T follicular helper cell (primary cell): ENCODE data around the gene NOP14.
"Not testable (repeated sequence)": the region's sequence is repeated elsewhere in the genome, so short reads cannot be mapped to it uniquely, and the experiment has no call there.

ENCODE experiments used
- DNase-seq: peaks from one replicate; pipeline ENCODE4 v3.0.0-alpha.2; 2020; ENCODE audit warnings: low read depth
- total RNA-seq, 2 experiments: gene quantifications; one replicate each; lab custom pipeline; 2026; lab: John Stamatoyannopoulos, UW

NOP14 gene
- 139 to 383 reads per million in 2 experiments for total RNA-seq

DNA sequence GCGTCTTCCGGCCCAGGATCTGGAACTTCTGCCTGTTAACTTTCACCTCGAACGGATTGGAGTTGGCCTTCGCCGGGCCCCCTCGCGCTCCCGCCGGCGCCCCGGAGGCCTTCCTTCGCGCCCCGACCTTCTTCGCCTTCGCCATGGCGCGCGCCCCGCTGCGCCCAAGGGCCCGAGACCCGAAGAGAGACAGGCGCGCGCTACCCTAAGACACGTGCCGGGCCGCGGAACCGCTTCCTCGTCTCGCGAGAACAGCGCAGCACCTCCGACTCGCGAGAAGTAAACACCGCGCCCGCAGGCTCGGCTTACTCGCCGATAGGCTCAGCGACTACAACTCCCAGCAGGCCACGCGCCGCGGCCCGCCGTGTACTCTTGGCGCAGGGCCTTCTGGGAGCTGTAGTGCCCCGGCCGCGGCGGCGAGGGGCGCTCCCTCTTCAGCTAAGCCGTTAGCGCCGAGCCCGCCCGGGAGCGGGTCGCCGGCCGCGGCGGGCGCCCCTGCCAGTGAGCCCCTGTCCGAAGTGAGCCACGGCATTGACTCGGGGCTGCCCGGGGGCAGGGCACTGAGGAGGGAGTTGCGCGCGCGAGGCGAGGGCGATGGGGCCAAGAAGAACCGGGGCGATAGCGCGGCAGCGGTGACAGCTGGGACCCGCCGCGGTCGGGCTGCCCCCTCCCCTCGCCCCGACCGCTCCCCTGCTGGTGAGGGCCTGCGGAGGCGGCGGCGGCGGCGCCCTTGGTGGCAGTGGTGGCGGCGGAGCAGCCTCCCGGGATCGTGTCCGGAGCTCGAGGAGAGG is at the start of gene NOP14, which contains the start of gene GRK4:
Gene NOP14, minus strand, starts transcription at position 232 of the 791 bp plus-strand sequence. Its CDS starts 87 bp downstream, at position 145.
Gene GRK4, plus strand, starts transcription at position 397 of the 791 bp plus-strand sequence. CDS start 500 bp downstream, outside the sequence.
- peak; percentile 97 for DNase-seq

DNA sequence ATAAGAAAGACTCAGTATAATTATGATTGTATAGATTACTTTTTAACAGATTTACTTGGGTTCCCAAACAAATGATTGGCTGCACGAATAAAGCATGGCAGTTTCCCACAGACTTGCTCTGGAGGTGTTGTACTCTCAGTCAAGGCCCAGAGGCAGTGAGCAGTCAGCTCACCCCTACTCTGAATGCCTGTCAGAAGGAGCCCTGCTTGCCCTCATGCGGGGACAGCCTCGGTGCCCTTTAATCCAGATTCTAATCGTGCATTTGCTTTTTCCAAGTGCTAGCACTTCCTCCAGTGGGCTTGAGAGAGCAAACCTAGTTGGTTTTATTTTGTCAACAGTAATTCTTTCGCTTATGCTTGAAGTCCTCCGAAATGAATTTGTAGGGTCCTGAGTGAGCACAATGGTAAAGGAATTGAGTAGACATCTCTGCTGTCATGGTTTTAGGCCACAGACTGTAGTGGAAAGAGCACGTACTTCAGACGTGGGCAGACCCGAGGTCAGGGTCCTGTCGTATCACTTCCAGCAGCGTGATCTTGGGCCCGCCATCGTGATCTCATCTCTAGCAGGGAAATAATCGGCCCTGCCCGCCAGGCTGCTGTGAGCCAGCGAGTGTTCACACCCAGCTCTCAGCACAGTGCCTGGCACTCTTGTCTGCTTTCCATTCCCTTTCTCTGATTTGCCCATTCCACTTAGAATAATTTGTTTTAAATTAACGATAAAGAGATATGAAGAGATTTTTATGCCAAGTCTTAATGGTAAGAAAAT is 48.4 kb upstream of the NOP14 start:
- no peak for DNase-seq

- no peak for DNase-seq
These were observed 47.8 kb upstream of the NOP14 start for GRCh38 chr4:3010998-3011397.

- DNase-seq, result no peak
These were observed 47.4 kb upstream of the NOP14 start for GRCh38 chr4:3010577-3010976.

DNA sequence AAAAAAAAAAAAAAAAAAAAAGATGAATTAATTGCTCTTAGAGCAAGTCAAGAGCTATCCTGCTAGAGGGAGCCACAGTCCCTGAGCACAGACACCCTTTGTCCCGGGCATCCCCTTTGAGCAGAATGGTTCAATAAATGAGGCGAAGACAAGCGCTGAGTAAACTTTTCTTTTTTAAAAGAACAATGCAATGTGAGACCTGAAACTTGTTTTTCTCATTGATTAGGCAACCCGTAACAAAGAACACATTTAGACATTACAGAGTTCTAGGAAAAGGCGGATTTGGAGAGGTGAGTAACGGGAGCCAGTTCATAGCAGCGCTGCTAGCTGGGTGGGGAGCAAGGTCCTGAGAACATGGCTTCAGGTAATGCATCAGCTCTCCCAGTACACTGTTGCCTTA is 46.2 kb upstream of the NOP14 start:
- no peak for DNase-seq

DNA sequence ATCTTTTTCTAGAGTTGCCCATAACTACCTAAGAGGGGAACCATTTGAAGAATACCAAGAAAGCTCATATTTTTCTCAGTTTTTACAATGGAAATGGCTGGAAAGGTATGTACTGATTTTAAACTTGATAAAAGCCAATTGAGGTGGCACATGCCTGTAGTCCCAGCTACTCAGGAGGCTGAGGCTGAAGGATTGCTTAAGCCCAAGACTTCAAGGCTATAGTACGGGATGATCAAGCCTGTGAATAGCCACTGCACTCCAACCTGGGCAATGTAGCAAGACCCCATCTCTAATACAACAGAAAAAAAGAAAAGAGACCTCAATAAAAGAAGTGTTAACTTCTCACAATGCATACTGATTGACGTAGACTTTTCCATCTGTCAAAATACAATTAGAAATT is 44.5 kb upstream of the NOP14 start:
- no peak for DNase-seq

GRCh38 chr4:2996415-2996814 is 33.2 kb upstream of the NOP14 start:
- no peak for DNase-seq

GRCh38 chr4:2995546-2996265 is 32.5 kb upstream of the NOP14 start:
- no peak for DNase-seq

DNA sequence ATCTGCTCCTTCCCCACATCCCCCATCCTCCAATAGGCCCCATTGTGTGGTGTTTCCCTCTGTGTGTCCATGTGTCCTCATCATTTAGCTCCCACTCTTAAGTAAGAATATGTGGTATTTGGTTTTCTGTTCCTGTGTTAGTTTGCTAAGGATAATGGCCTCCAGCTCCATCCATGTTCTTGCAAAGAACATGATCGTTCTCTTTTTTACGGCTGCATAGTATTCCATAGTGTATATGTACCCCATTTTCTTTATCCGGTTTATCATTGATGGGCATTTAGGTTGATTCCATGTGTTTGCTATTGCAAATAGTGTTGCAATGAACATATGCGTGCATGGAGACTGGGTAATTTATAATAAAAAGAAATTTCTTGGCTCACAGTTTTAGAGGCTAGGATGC is 31.7 kb upstream of the NOP14 start:
- no peak for DNase-seq

DNA sequence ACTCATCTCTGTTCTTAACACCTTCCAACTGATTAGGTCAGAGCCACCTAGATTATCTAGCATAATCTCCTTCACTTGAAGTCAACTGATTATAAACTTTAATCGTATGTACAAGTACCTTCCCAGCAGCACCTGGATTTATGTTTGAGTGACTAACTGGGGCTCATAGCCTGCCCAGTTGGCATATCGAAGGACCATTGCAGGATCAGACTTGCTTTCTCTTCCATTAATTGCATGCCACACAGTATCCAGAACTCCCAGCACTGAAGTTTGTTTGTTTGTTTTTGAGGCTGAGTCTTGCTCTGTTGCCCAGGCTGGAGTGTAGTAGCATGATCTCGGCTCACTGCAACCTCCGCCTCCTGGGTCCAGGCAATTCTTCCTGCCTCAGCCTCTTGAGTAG is 28.0 kb upstream of the NOP14 start:
- no peak for DNase-seq

GRCh38 chr4:2983715-2984114 is 20.5 kb upstream of the NOP14 start:
- DNase-seq, result not testable (repeated sequence)

DNA sequence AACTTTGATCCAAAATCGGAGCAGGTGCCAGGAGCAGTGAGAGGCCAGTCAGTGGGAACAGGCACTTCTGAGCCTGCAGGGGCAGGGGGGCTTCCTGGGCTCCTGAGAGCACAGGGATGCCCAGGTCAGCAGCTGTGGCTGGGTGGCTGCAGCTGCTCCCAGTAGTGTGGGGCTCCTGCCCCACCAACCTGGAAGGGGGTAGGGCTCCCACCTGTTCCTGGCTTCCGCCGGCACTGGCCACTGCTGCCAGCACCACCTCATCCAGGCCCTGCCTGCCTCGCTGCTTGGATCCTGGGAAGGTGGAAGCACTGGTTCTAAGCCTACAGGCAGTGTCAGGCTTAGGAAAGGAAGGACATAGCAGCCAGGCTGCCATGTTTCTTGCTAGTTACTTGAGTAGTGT is 18.8 kb upstream of the NOP14 start:
- DNase-seq, result no peak

DNA sequence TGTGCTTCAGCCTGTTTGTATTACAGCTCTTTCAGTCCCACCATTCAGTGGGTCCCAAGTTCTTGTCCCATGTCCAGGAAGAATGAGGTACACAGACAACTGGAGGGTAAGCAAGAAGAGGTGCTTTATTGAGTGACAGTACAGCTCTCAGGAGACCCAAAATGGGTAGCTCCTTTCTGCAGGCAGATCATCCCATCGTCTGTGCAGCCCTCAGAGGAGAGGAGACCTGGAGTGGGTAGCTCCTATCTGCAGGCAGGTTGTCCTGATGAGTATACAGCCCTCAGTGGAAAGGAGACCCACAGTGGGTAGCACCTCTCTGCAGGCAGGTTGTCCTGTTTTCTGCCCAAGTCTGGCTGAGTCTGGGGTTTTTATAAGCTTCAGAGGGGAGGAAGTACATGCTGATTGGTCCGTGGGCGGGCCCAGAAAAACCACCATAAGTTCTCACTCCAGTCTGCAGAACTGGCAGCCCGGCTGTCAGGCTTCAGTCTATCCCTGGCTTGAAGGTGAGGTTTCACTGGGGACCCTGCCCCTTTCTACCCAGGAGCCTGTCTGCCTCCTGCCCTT is 18.1 kb upstream of the NOP14 start:
- no peak for DNase-seq

DNA sequence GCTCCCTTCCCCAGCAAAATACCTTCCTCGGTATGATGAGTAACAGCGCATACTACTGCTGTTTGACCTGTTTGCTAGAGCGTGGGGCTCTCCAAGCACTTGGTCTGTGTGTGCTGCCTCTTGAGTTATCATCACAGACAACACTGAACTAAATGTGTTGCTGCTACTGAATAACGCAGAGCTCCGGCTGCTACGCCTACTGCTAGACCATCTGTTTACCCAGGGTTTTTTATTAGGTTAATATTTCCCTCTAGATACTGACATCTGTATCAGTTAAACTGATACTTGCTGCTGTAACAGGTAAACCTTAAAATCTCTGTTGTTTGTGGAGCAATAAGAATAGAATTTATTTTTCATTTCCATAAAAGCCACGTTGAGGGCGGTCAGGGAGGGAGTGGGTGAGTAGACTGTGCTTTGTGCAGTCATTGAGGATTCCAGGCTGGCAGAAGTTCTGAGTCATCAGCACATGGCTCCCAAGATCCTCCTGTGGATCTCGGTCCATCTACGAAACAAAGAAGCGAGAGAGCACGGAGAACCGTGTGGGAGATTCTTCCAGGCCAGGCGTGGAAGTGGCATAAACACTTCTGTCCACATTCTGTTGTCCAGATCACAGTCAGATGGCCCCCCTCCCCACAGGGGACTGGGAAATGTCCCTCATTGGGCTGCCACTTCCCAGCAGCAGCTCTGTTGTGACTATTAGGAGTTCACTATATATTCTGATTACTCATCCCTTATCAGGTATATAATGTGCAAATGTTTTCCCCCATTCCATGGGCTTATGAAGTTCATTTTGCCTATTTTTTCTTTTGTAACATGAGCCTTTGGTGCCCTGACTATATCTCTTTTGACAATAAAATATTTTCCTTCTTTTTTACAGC is 14.2 kb upstream of the NOP14 start:
- DNase-seq, result no peak

- DNase-seq, result no peak
These were observed 8.1 kb upstream of the NOP14 start for GRCh38 chr4:2971275-2971674.

- no peak for DNase-seq
These were observed 5.2 kb upstream of the NOP14 start for GRCh38 chr4:2968381-2968780.

DNA sequence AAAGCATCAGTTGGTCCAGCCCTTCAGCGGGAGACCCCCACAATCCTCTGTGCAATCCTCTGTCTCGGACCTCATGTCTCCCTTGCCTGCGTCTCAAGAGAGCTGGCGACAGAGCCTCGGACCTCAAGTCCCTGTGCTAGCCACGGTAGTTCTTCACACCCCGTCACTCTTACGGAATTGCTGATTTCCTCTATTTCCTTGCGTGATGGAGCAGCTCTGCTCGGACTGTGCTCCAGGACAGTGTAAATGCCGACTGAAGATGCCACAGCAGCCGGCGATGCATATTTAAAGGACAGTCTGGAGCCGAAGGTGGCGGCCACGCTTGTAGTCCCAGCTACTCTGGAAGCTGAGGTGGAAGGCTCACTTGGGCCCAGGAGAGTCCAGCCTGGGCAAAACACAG is 2.1 kb upstream of the NOP14 start:
- no peak for DNase-seq

- no peak for DNase-seq
These were observed 1.6 kb upstream of the NOP14 start for GRCh38 chr4:2964706-2965258.

DNA sequence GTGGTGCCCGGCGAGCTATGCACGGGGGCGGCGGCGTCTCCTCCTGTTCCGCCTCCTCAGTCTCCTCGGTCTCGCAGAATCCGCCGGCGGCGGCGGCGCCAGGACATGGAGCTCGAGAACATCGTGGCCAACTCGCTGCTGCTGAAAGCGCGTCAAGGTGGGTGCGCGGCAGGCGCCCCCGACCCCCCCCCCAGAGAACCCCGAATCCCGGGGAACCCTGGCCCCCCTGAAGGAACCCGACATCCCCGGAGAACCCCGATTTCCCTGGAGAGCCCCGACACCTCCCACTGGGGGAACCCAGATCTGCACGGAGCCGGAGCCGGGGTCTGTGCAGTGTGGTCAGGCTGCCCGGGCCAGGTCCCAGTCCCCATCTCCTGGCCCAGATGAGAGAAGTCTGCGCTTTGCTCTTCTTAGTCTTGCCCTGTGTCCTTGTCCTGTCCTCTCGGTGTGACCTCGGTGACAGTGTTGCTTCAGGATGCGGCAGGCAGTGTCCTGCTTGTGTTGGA is 813 bp upstream of the NOP14 start:
- no peak for DNase-seq

DNA sequence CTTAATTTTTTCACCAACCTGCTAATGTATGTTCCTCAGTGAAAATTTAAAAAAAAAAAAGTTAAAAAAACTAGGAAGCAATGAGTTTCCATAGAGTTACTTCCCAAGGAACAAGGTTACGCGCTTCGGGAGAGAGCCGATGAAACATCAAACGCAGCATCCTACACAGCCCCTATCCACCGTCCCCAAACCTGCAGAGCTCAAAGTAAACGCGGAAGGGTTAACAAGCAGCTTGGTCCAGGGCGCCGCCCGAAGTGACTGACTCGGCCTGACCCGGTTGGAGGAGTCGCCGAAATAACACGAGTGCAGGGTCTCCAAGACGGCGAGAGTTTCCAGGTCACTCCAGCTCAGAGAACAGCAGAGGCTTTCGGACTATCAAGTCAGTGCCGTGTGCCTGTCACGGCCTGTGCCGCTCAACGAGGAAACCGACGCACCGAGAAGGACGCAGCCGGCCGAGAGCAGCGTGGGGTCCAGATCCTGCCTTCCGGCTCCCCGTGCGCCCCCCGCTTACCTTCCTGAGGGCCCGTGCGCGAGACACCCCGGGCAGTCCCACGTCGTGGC is 512 bp downstream of the NOP14 start:
- no peak for DNase-seq
